Astrocyte (in vitro differentiated cells and primary cell): ENCODE measurements around the gene CDKL4. TPM values are rescaled to one million over a fixed set of nuclear protein-coding genes. Genes with fewer than 3 reads are reported as not detected.

Experiments
- DNase-seq: peaks from one replicate; pipeline ENCODE4 v3.0.0-alpha.2; 2010; ENCODE audit warnings: low read depth
- FAIRE-seq: peaks from 2 replicates; lab custom pipeline; 2011; peaks lifted over from hg19 to GRCh38; lab: Jason Lieb, UNC
- H2AFZ ChIP-seq: 2 replicates; pipeline ENCODE4 v1.6.0; 2012; ENCODE audit warnings: low read depth, low read length, inconsistent platforms
- H3K27ac ChIP-seq: 2 replicates; pipeline ENCODE4 v1.5.1; 2011; ENCODE audit warnings: low read depth, low read length, inconsistent platforms
- H3K27me3 ChIP-seq: 2 replicates; pipeline ENCODE4 v1.6.0; 2011; ENCODE audit warnings: low read length, inconsistent platforms; ENCODE audit not compliant: insufficient read depth
- H3K36me3 ChIP-seq: 2 replicates; pipeline ENCODE4 v1.5.1; 2011; ENCODE audit warnings: low read length, inconsistent platforms; ENCODE audit not compliant: insufficient read depth
- H3K4me1 ChIP-seq: 2 replicates; pipeline ENCODE4 v1.5.1; 2011; ENCODE audit warnings: low read length, inconsistent platforms; ENCODE audit not compliant: insufficient read depth
- H3K4me2 ChIP-seq: 2 replicates; pipeline ENCODE4 v1.6.0; 2012; ENCODE audit warnings: low read length, inconsistent platforms
- H3K4me3 ChIP-seq: 2 replicates; pipeline ENCODE4 v1.5.1; 2011; ENCODE audit warnings: low read depth, mild to moderate bottlenecking, low read length, inconsistent platforms; ENCODE audit not compliant: insufficient read depth
- H3K79me2 ChIP-seq: 2 replicates; pipeline ENCODE4 v1.6.0; 2012; ENCODE audit warnings: mild to moderate bottlenecking, low read length, inconsistent platforms; ENCODE audit not compliant: insufficient read depth
- H3K9ac ChIP-seq: 2 replicates; pipeline ENCODE4 v1.6.0; 2012; ENCODE audit warnings: mild to moderate bottlenecking, low read length, inconsistent platforms
- H3K9me3 ChIP-seq: 2 replicates; pipeline ENCODE4 v1.5.1; 2012; ENCODE audit warnings: low read depth, mild to moderate bottlenecking, low read length, inconsistent platforms; ENCODE audit not compliant: insufficient read depth
- H4K20me1 ChIP-seq: 2 replicates; pipeline ENCODE4 v1.6.0; 2012; ENCODE audit warnings: low read length, inconsistent platforms; ENCODE audit not compliant: insufficient read depth
- H3K27ac Mint-ChIP-seq: one replicate; pipeline ENCODE4 v1.8.0; 2021; ENCODE audit warnings: mild to moderate bottlenecking, mixed read lengths; ENCODE audit not compliant: unreplicated experiment
- H3K27me3 Mint-ChIP-seq: one replicate; pipeline ENCODE4 v1.8.0; 2021; ENCODE audit warnings: low read depth, mixed read lengths; ENCODE audit not compliant: unreplicated experiment
- H3K36me3 Mint-ChIP-seq: one replicate; pipeline ENCODE4 v1.8.0; 2021; ENCODE audit warnings: low read depth, mixed read lengths; ENCODE audit not compliant: unreplicated experiment
- H3K4me1 Mint-ChIP-seq: one replicate; pipeline ENCODE4 v1.8.0; 2021; ENCODE audit warnings: low read depth, mixed read lengths; ENCODE audit not compliant: unreplicated experiment
- H3K4me3 Mint-ChIP-seq: one replicate; pipeline ENCODE4 v1.8.0; 2021; ENCODE audit warnings: mild to moderate bottlenecking, moderate library complexity, mixed read lengths; ENCODE audit not compliant: unreplicated experiment
- H3K9me3 Mint-ChIP-seq: one replicate; pipeline ENCODE4 v1.8.0; 2021; ENCODE audit warnings: mild to moderate bottlenecking, mixed read lengths; ENCODE audit not compliant: unreplicated experiment
- CTCF ChIP-seq: IDR thresholded peaks from 2 replicates; pipeline ENCODE4 v1.5.1; 2011; ENCODE audit warnings: low read depth, mild to moderate bottlenecking, inconsistent platforms, low read length, moderate library complexity; ENCODE audit not compliant: insufficient read depth
- EZH2 ChIP-seq: IDR thresholded peaks from 2 replicates; pipeline ENCODE4 v1.6.1; 2012; ENCODE audit warnings: mild to moderate bottlenecking, low read length, inconsistent platforms; ENCODE audit not compliant: insufficient read depth
- total RNA-seq: library from RNA; stranded (reverse); gene quantifications from 2 replicates; pipeline ENCODE4 v1.2.1, GENCODE V29; 2021

The CDKL4 gene
- total RNA-seq, 1 donor from 2014 or later = 1.4 TPM

- no peaks in the 10 kb centered on the region for H3K9me3 ChIP-seq
- no peaks in the 10 kb centered on the region for H3K27me3 ChIP-seq
- Mint-ChIP-seq H3K4me1 (peaks cover 11% of the 10 kb centered on the region), H3K4me3 (peak overlapping the region; percentile 67), H3K27me3 (no peaks in the 10 kb centered on the region), H3K36me3 (no peaks in the 10 kb centered on the region), H3K27ac (peak overlapping the region; percentile 69), H3K9me3 (no peaks in the 10 kb centered on the region)
- peak overlapping the region; percentile 77 for H3K4me2 ChIP-seq
- peak overlapping the region; percentile 30 for H3K4me3 ChIP-seq
- H3K27ac ChIP-seq = no peak overlapping the region
- peak; percentile 83 for TF ChIP-seq CTCF
- no peak for TF ChIP-seq EZH2
- no peak for FAIRE-seq
- no peaks in the 10 kb centered on the region for H3K36me3 ChIP-seq
- DNase-seq = peak; percentile 23
- peak overlapping the region; percentile 45 for H3K9ac ChIP-seq
- no peaks in the 10 kb centered on the region for H3K79me2 ChIP-seq
- H4K20me1 ChIP-seq = no peaks in the 10 kb centered on the region
- H2AFZ ChIP-seq = peak overlapping the region; percentile 11
- H3K4me1 ChIP-seq = no peaks in the 10 kb centered on the region
These were observed 15.9 kb downstream of the CDKL4 start for GRCh38 chr2:39227628-39228412.

- H3K4me3 Mint-ChIP-seq = no peak overlapping the region
- DNase-seq = no peak
- no peaks in the 10 kb centered on the region for H3K36me3 ChIP-seq
- H3K9ac ChIP-seq = no peak overlapping the region
- H3K4me1 ChIP-seq = no peaks in the 10 kb centered on the region
- peaks cover 4% of the 10 kb centered on the region for H3K4me1 Mint-ChIP-seq
- no peak overlapping the region for H3K4me2 ChIP-seq
- TF ChIP-seq CTCF = no peak
- TF ChIP-seq EZH2 = no peak
- H4K20me1 ChIP-seq = no peaks in the 10 kb centered on the region
- H3K79me2 ChIP-seq = no peaks in the 10 kb centered on the region
- H3K4me3 ChIP-seq = no peak overlapping the region
- no peak for FAIRE-seq
- no peak overlapping the region for H3K27ac Mint-ChIP-seq
- H3K9me3 ChIP-seq = no peaks in the 10 kb centered on the region
- H2AFZ ChIP-seq = no peak overlapping the region
- no peaks in the 10 kb centered on the region for H3K27me3 ChIP-seq
- no peaks in the 10 kb centered on the region for H3K9me3 Mint-ChIP-seq
- H3K36me3 Mint-ChIP-seq = no peaks in the 10 kb centered on the region
- H3K27me3 Mint-ChIP-seq = no peaks in the 10 kb centered on the region
- H3K27ac ChIP-seq = no peak overlapping the region
These were observed 18.2 kb downstream of the CDKL4 start for GRCh38 chr2:39225567-39225966.

GRCh38 chr2:39223909-39224308 is 19.9 kb downstream of the CDKL4 start:
- H3K27me3 ChIP-seq = no peaks in the 10 kb centered on the region
- Mint-ChIP-seq H3K9me3 (no peaks in the 10 kb centered on the region), H3K27ac (no peak overlapping the region), H3K4me1 (peaks cover 4% of the 10 kb centered on the region), H3K4me3 (no peak overlapping the region), H3K36me3 (no peaks in the 10 kb centered on the region), H3K27me3 (no peaks in the 10 kb centered on the region)
- H3K9ac ChIP-seq = no peak overlapping the region
- H4K20me1 ChIP-seq = no peaks in the 10 kb centered on the region
- H3K4me1 ChIP-seq = no peaks in the 10 kb centered on the region
- no peak overlapping the region for H3K4me3 ChIP-seq
- H3K27ac ChIP-seq = no peak overlapping the region
- no peaks in the 10 kb centered on the region for H3K9me3 ChIP-seq
- H2AFZ ChIP-seq = no peak overlapping the region
- FAIRE-seq (no peak), DNase-seq (no peak)
- H3K36me3 ChIP-seq = no peaks in the 10 kb centered on the region
- no peak for TF ChIP-seq CTCF
- no peak for TF ChIP-seq EZH2
- no peaks in the 10 kb centered on the region for H3K79me2 ChIP-seq
- no peak overlapping the region for H3K4me2 ChIP-seq
